PC-3 (cell line): ENCODE measurements around the gene C17orf100.

Source experiments
- EZH2phosphoT487 ChIP-seq: fragments of 300-600 bp; sonication (generic); IDR thresholded peaks from 2 replicates; pipeline ENCODE4 v1.6.1; 2018; ENCODE audit warnings: mild to moderate bottlenecking, antibody characterized with exemption, low read length, borderline replicate concordance
- TF ChIP-seq, protein P1 (sequence below): fragments of 300-600 bp; sonication (generic); conservative IDR thresholded peaks from 2 replicates; pipeline ENCODE4 v1.5.1; 2017; ENCODE audit warnings: antibody characterized with exemption, low read depth, mild to moderate bottlenecking, low read length

DNA sequence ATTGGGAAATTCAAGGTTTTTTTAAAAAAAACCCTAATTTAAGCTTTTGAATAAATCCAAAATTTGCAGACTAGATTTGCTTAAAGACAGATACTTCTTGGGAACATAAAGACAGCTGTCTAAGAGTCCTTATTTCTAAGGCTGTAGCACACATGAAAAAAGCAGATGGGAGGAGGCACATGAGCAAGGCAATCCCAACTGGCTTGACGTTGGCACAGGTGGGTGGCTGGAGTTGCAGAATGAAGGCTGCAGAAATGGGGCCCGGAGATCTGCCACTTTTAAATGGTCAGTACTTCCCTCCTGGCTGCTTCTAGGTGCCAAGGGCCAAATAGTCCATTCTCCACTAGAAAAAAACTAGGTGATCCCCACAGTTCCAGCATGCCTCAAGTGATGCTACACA is 15.5 kb upstream of the C17orf100 start:
- TF ChIP-seq, protein P1, sequence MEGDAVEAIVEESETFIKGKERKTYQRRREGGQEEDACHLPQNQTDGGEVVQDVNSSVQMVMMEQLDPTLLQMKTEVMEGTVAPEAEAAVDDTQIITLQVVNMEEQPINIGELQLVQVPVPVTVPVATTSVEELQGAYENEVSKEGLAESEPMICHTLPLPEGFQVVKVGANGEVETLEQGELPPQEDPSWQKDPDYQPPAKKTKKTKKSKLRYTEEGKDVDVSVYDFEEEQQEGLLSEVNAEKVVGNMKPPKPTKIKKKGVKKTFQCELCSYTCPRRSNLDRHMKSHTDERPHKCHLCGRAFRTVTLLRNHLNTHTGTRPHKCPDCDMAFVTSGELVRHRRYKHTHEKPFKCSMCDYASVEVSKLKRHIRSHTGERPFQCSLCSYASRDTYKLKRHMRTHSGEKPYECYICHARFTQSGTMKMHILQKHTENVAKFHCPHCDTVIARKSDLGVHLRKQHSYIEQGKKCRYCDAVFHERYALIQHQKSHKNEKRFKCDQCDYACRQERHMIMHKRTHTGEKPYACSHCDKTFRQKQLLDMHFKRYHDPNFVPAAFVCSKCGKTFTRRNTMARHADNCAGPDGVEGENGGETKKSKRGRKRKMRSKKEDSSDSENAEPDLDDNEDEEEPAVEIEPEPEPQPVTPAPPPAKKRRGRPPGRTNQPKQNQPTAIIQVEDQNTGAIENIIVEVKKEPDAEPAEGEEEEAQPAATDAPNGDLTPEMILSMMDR: no peak
- TF ChIP-seq EZH2phosphoT487: no peak
